ENCODE measurements around the gene TNFRSF19. TPM values are rescaled to one million over a fixed set of nuclear protein-coding genes. Genes with fewer than 3 reads are reported as not detected.

Gene TNFRSF19
- total RNA-seq, 2 experiments from 2014 or later = not detected

DNA sequence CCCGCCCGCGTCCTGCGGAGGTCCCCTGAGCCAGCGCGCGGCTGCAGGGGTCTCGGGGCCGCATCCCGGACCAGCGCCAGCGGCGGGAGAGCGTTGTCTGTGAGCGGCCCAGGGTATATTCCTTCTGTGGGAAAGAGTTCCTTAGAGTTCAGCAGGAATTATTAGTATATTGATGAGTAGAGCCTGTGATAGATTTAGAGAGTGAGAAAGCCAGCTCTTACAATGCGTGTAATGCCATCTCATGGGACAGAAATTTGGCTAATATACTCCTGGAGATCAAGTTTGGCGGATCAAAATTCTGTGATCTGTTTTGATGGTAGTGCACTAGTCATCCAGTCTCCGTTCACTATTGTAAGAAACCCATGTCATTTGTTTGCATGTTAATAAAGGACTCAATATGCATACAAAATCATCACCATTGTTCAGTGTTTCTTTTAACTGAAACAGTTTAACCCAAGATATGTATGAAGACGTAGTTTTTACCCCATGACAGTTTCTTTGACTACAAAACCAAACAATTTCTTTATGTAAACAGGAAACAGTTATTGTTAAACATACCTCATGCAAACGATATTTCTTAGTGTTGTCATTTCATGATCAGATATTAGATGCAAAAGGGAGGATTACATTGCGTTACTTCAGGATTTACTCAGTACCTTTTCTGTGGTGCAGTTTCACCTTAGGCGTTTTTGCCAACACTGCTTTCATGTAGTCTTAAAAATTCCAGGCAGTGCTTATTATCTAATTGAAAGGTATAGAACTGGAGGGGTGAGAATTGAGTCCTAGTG lies 9.9 kb downstream of the TNFRSF19 start:
- TF ChIP-seq EZH2phosphoT487 (IDR thresholded peaks at IDR 0.05; ENCODE audit: borderline replicate concordance, low read depth, low read length) = no peak
- TF ChIP-seq, protein P1, sequence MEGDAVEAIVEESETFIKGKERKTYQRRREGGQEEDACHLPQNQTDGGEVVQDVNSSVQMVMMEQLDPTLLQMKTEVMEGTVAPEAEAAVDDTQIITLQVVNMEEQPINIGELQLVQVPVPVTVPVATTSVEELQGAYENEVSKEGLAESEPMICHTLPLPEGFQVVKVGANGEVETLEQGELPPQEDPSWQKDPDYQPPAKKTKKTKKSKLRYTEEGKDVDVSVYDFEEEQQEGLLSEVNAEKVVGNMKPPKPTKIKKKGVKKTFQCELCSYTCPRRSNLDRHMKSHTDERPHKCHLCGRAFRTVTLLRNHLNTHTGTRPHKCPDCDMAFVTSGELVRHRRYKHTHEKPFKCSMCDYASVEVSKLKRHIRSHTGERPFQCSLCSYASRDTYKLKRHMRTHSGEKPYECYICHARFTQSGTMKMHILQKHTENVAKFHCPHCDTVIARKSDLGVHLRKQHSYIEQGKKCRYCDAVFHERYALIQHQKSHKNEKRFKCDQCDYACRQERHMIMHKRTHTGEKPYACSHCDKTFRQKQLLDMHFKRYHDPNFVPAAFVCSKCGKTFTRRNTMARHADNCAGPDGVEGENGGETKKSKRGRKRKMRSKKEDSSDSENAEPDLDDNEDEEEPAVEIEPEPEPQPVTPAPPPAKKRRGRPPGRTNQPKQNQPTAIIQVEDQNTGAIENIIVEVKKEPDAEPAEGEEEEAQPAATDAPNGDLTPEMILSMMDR (conservative IDR thresholded peaks at IDR 0.05; ENCODE audit: low read length) = no peak
- H3K27ac ChIP-seq (ENCODE audit: low read depth, low read length, poor library complexity, severe bottlenecking) = no peak overlapping the region
- no peak overlapping the region for H3K4me2 ChIP-seq (ENCODE audit: low read length)

GRCh38 chr13:23580684-23581060 lies 10.5 kb downstream of the TNFRSF19 start:
- Histone ChIP-seq H3K4me2 (ENCODE audit: low read length) (no peak overlapping the region), H4K20me1 (ENCODE audit: insufficient read depth, low read length) (no peaks in the 10 kb centered on the region), H3K9me3 (ENCODE audit: low read length) (no peaks in the 10 kb centered on the region), H3K4me1 (ENCODE audit: insufficient read depth, low read length, poor library complexity, severe bottlenecking) (no peaks in the 10 kb centered on the region), H2AFZ (ENCODE audit: low read length) (no peak overlapping the region), H3K27ac (ENCODE audit: low read depth, low read length, poor library complexity, severe bottlenecking) (no peak overlapping the region), H3K9me2 (ENCODE audit: insufficient read depth, low read length) (no peaks in the 10 kb centered on the region), H3K79me2 (ENCODE audit: insufficient read depth, low read depth, low read length) (no peaks in the 10 kb centered on the region), H3K36me3 (ENCODE audit: insufficient read depth, low read length) (no peaks in the 10 kb centered on the region), H3K4me3 (ENCODE audit: low read depth, low read length, poor library complexity, severe bottlenecking) (no peak overlapping the region)
- no TSS peak for BruUV-seq (replicated peaks)
- ChIA-PET CTCF (ENCODE audit: unreplicated experiment) (no interaction called here), POLR2A (no interaction called here)
- TF ChIP-seq, protein P1 (conservative IDR thresholded peaks at IDR 0.05; ENCODE audit: low read length) = no peak
- TF ChIP-seq EZH2phosphoT487 (IDR thresholded peaks at IDR 0.05; ENCODE audit: borderline replicate concordance, low read depth, low read length) = no peak
- DNase-seq (ENCODE audit: low spot score) = no peak
- intact Hi-C loops (cut with micrococcal nuclease; ENCODE audit: unreplicated experiment) = no loop called here

More for the DNA sequence above, 9.9 kb downstream of the TNFRSF19 start:
- Histone ChIP-seq H3K9me3 (ENCODE audit: low read length) (no peaks in the 10 kb centered on the region), H3K9me2 (ENCODE audit: insufficient read depth, low read length) (no peaks in the 10 kb centered on the region), H2AFZ (ENCODE audit: low read length) (no peak overlapping the region), H3K4me3 (ENCODE audit: low read depth, low read length, poor library complexity, severe bottlenecking) (no peak overlapping the region), H3K36me3 (ENCODE audit: insufficient read depth, low read length) (no peaks in the 10 kb centered on the region), H4K20me1 (ENCODE audit: insufficient read depth, low read length) (no peaks in the 10 kb centered on the region), H3K79me2 (ENCODE audit: insufficient read depth, low read depth, low read length) (no peaks in the 10 kb centered on the region), H3K4me1 (ENCODE audit: insufficient read depth, low read length, poor library complexity, severe bottlenecking) (no peaks in the 10 kb centered on the region)
- BruUV-seq (replicated peaks) = no TSS peak
- POLR2A ChIA-PET = no interaction called here
- intact Hi-C loops (cut with micrococcal nuclease; ENCODE audit: unreplicated experiment) = loop anchor here (2.0 to 5.0 kb wide), 2 partner anchors 205 to 292 kb away; no protein-coding TSS in a partner anchor
- no peak for DNase-seq (ENCODE audit: low spot score)
- CTCF ChIA-PET (ENCODE audit: unreplicated experiment) = no interaction called here

DNA sequence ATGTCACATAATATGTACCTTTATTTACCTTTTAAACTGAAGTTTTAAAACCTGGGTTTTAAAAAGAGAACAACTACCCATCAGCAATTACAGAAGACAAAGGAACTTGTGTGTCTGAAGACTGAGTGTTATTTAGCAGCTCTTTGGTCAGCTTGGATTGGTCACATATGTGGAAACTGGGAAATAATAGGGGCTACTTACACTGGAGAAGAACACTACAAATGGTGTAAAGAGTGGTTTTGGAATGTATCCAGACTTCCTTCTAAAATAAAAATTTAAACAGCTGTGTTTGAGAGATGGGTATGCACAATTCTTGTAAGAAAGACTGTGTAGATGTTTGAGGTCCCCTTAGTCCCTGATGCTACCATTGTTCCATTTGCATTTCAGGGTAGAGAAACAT lies 13.3 kb downstream of the TNFRSF19 start:
- BruUV-seq (replicated peaks) = no TSS peak
- DNase-seq (ENCODE audit: low spot score) = no peak
- no peak overlapping the region for H3K4me3 ChIP-seq (ENCODE audit: low read depth, low read length, poor library complexity, severe bottlenecking)
- no peaks in the 10 kb centered on the region for H3K36me3 ChIP-seq (ENCODE audit: insufficient read depth, low read length)
- H4K20me1 ChIP-seq (ENCODE audit: insufficient read depth, low read length) = no peaks in the 10 kb centered on the region
- H3K9me3 ChIP-seq (ENCODE audit: low read length) = no peaks in the 10 kb centered on the region
- ChIA-PET POLR2A (no interaction called here), CTCF (ENCODE audit: unreplicated experiment) (no interaction called here)
- no peaks in the 10 kb centered on the region for H3K4me1 ChIP-seq (ENCODE audit: insufficient read depth, low read length, poor library complexity, severe bottlenecking)
- H3K79me2 ChIP-seq (ENCODE audit: insufficient read depth, low read depth, low read length) = no peaks in the 10 kb centered on the region
- H3K4me2 ChIP-seq (ENCODE audit: low read length) = no peak overlapping the region
- H2AFZ ChIP-seq (ENCODE audit: low read length) = no peak overlapping the region
- TF ChIP-seq, protein P1 (conservative IDR thresholded peaks at IDR 0.05; ENCODE audit: low read length) = no peak
- no peak for TF ChIP-seq EZH2phosphoT487 (IDR thresholded peaks at IDR 0.05; ENCODE audit: borderline replicate concordance, low read depth, low read length)
- H3K9me2 ChIP-seq (ENCODE audit: insufficient read depth, low read length) = no peaks in the 10 kb centered on the region
- intact Hi-C loops (cut with micrococcal nuclease; ENCODE audit: unreplicated experiment) = no loop called here
- H3K27ac ChIP-seq (ENCODE audit: low read depth, low read length, poor library complexity, severe bottlenecking) = no peak overlapping the region

All from OCI-LY7 (cell line).